SK-N-DZ (cell line): ENCODE results near the gene CD22. TPM values are rescaled to one million over a fixed set of nuclear protein-coding genes. Genes with fewer than 3 reads are reported as not detected.
"Not testable (repeated sequence)": the region's sequence is repeated elsewhere in the genome, so short reads cannot be mapped to it uniquely, and the experiment has no call there.

ENCODE experiments used
- DNase-seq: peaks from one replicate; pipeline ENCODE4 v3.0.0-alpha.2; 2015; ENCODE audit warnings: low spot score
- polyA plus RNA-seq, 2 experiments: library from polyadenylated mRNA; depleted of rRNA; stranded (reverse); fragments of >200 nt; gene quantifications; 2 replicates each; pipeline ENCODE4 v1.2.3, GENCODE V29; 2014

CD22 gene
- polyA plus RNA-seq (2014; cell fraction: cytosol; rRNA removed): not detected in 2 replicates
- 0.15 TPM in 1 of 2 replicates, not detected in the other for polyA plus RNA-seq (2014; cell fraction: nucleus; rRNA removed)

- DNase-seq: no peak
Observed at GRCh38 chr19:35328851-35329285, at the start of gene CD22. CD22 (plus strand) TSS chr19:35329187; CDS start chr19:35332041, 2,854 bp downstream.

GRCh38 chr19:35279374-35279773, 49.6 kb upstream of the CD22 start:
- no peak for DNase-seq

- DNase-seq: no peak
Observed at GRCh38 chr19:35279985-35280821, 48.8 kb upstream of the CD22 start.

- no peak for DNase-seq
Observed at GRCh38 chr19:35281303-35281702, 47.7 kb upstream of the CD22 start.

GRCh38 chr19:35284153-35285094, 44.6 kb upstream of the CD22 start:
- DNase-seq: no peak

GRCh38 chr19:35285095-35285449, 43.9 kb upstream of the CD22 start:
- DNase-seq: no peak

GRCh38 chr19:35285465-35285864, 43.5 kb upstream of the CD22 start:
- not testable (repeated sequence) for DNase-seq

- DNase-seq: not testable (repeated sequence)
Observed at GRCh38 chr19:35286101-35286500, 42.9 kb upstream of the CD22 start.

GRCh38 chr19:35287713-35288112, 41.3 kb upstream of the CD22 start:
- DNase-seq: no peak

- DNase-seq: no peak
Observed at GRCh38 chr19:35288331-35288730, 40.7 kb upstream of the CD22 start.

- DNase-seq: no peak
Observed at GRCh38 chr19:35288906-35289305, 40.1 kb upstream of the CD22 start.

GRCh38 chr19:35290381-35291127, 38.4 kb upstream of the CD22 start:
- no peak for DNase-seq

- DNase-seq: no peak
Observed at GRCh38 chr19:35291259-35291658, 37.7 kb upstream of the CD22 start.

- no peak for DNase-seq
Observed at GRCh38 chr19:35291916-35292315, 37.1 kb upstream of the CD22 start, which contains the start of gene MAG. MAG (plus strand) TSS chr19:35292161; CDS start chr19:35295409, 3,248 bp downstream.

- DNase-seq: no peak
Observed at GRCh38 chr19:35292421-35293362, 36.3 kb upstream of the CD22 start.

- DNase-seq: no peak
Observed at GRCh38 chr19:35293363-35293739, 35.6 kb upstream of the CD22 start.

- DNase-seq: no peak
Observed at GRCh38 chr19:35293808-35294207, 35.2 kb upstream of the CD22 start.

GRCh38 chr19:35294328-35294727, 34.7 kb upstream of the CD22 start:
- DNase-seq: no peak

- DNase-seq: no peak
Observed at GRCh38 chr19:35294859-35295791, 33.9 kb upstream of the CD22 start.
